Smooth muscle cell of the brain vasculature (primary cell): Measurements from ENCODE around the gene ARPC5L.
"Not testable (repeated sequence)": the region's sequence is repeated elsewhere in the genome, so short reads cannot be mapped to it uniquely, and the experiment has no call there.

Experiments used
- DNase-seq: peaks from one replicate; pipeline ENCODE4 v3.0.0-alpha.2; 2012; ENCODE audit warnings: low read depth, low spot score

The ARPC5L gene

GRCh38 chr9:124840300-124840833, 21.6 kb upstream of the ARPC5L start:
- no peak for DNase-seq

- no peak for DNase-seq
Observed at GRCh38 chr9:124841075-124841821, 20.7 kb upstream of the ARPC5L start.

- peak; percentile 81 for DNase-seq
Observed at GRCh38 chr9:124843456-124844034, 18.4 kb upstream of the ARPC5L start.

- DNase-seq: no peak
Observed at GRCh38 chr9:124844291-124844690, 17.6 kb upstream of the ARPC5L start.

GRCh38 chr9:124846467-124846866, 15.5 kb upstream of the ARPC5L start:
- not testable (repeated sequence) for DNase-seq

- DNase-seq: no peak
Observed at GRCh38 chr9:124846969-124847368, 15.0 kb upstream of the ARPC5L start.

GRCh38 chr9:124849801-124850200, 12.1 kb upstream of the ARPC5L start:
- DNase-seq: no peak

GRCh38 chr9:124852121-124852828, 9.7 kb upstream of the ARPC5L start:
- DNase-seq: no peak

- no peak for DNase-seq
Observed at GRCh38 chr9:124852829-124853531, 8.9 kb upstream of the ARPC5L start, which contains the start of gene WDR38. WDR38 (plus strand) TSS chr9:124853460; CDS start chr9:124853532, 72 bp downstream.

- DNase-seq: no peak
Observed at GRCh38 chr9:124853605-124854143, 8.3 kb upstream of the ARPC5L start.

- DNase-seq: no peak
Observed at GRCh38 chr9:124854161-124854560, 7.8 kb upstream of the ARPC5L start.

GRCh38 chr9:124854822-124855221, 7.1 kb upstream of the ARPC5L start:
- DNase-seq: no peak

- DNase-seq: no peak
Observed at GRCh38 chr9:124855566-124855943, 6.4 kb upstream of the ARPC5L start.

- DNase-seq: no peak
Observed at GRCh38 chr9:124855944-124856765, 5.8 kb upstream of the ARPC5L start.

- no peak for DNase-seq
Observed at GRCh38 chr9:124857533-124858162, 4.3 kb upstream of the ARPC5L start.

GRCh38 chr9:124858330-124859046, 3.4 kb upstream of the ARPC5L start:
- DNase-seq: no peak

- no peak for DNase-seq
Observed at GRCh38 chr9:124859803-124860581, 1.9 kb upstream of the ARPC5L start.

- DNase-seq: no peak
Observed at GRCh38 chr9:124860582-124861341, 1.2 kb upstream of the ARPC5L start.
